LHCN-M2 (cell line): ENCODE data around the gene TTC28. TPM values are rescaled to one million over a fixed set of nuclear protein-coding genes. Genes with fewer than 3 reads are reported as not detected.
"Not testable (repeated sequence)": the region's sequence is repeated elsewhere in the genome, so short reads cannot be mapped to it uniquely, and the experiment has no call there.

Source experiments
- DNase-seq: peaks from one replicate; pipeline ENCODE4 v3.0.0-alpha.2; 2012; ENCODE audit warnings: low read depth
- total RNA-seq: library from RNA; depleted of rRNA; stranded (reverse); fragments of >200 nt; gene quantifications from 2 replicates; pipeline ENCODE4 v1.2.3, GENCODE V29; 2014

TTC28 gene
- total RNA-seq, 1 experiment from 2014 or later = 7.1 TPM

GRCh38 chr22:28237783-28238182 lies 441.9 kb downstream of the TTC28 start:
- DNase-seq = no peak

DNA sequence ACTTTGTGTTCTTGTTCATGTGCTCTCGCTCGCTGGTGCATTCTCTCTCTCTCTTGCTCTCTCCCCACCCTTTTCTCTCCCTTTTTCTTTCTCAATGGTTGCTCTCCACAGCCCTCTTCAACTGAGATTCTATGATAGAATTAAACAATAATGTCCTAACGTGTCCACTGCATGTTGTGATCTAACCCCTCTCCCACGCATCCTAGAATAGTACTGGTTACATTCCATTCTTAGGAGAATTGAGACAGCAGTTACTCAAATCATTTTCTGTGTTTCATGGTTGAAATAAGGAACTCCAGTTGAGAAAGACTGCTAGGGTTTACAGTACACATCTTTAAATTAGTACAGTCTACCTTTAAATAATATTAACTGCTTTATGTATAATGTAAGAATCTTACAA lies 442.5 kb downstream of the TTC28 start:
- DNase-seq = peak; percentile 26

GRCh38 chr22:28232204-28232603 lies 447.4 kb downstream of the TTC28 start:
- DNase-seq = no peak

DNA sequence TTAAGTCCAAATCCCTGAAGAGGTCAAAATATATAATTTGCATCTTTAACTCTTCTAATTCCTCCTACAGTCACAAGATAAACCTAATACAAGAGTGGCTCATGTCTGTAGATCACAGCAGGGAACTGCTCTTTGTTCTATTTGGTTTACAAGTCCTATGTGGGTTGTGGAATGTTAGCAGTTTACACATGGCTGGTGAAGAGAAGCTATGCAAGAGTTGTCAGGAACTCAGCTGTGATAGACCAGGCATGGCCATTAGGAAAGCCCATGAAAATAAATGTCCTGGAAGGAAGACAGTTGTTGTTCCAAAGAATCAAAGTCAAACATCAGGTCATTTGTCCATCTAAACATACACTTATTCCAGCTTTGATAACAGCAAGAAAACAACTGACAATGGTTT lies 448.2 kb downstream of the TTC28 start:
- peak; percentile 64 for DNase-seq

DNA sequence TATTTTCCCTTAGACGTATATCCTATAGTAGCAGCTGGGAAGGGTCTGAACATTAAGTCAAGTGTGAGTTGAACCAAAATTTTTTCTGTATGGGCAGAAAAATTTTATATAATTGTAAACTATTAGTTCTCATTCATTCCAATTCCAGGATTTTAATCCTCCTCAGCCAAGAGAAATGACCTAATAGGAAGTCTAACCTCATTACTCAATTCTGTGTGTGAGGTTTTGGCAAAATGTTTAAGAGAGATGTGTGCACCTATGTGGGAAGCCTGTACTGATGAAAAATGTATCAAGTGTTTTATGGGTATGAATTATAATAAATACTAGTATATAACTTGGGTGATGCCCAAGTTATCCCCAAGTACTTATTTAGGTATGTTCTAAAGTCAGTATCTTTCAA lies 449.0 kb downstream of the TTC28 start:
- DNase-seq = no peak

- DNase-seq = peak; percentile 63
Observed at GRCh38 chr22:28229566-28230485, 449.8 kb downstream of the TTC28 start.

DNA sequence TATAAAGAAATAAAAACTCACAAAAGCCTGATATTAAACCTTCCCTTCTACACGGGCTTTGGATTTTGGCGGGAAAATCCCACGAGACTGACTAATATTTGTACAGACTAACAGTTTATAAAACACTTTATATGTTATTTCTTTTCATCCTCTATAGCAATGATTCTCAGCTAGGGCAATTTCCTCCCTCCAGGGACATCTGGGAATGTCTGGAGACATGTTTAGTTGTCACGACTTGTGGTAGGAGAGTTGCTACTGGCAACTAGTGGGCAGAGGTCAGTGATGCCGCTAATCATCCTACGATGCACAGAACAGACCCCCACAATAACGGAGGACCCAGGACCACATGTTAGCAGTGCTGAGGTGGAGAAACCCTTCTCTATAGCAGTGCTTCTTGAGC lies 455.8 kb downstream of the TTC28 start:
- no peak for DNase-seq

GRCh38 chr22:28222976-28223745 lies 456.5 kb downstream of the TTC28 start:
- peak; percentile 37 for DNase-seq

GRCh38 chr22:28222571-28222970 lies 457.1 kb downstream of the TTC28 start:
- DNase-seq = no peak

DNA sequence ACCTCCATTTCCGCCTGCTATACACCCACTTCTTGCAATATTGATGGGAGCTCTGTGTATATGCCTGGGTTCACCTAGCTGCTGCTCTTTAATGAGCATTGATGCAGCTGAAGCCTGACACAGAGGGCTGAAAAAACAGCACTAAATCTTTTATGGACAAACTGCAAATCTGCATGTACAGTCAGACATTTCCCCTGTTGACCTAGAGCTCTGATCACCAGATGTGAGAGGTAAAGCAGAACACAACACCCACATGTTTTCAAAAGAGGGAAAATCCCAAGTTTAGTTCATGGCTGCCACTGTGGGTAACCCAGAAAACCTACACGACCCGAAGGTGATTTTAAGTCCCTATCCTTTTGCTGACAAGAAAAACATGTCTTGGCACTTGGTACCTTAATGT lies 457.6 kb downstream of the TTC28 start:
- DNase-seq = no peak

GRCh38 chr22:28220626-28221363 lies 458.8 kb downstream of the TTC28 start:
- DNase-seq = no peak

DNA sequence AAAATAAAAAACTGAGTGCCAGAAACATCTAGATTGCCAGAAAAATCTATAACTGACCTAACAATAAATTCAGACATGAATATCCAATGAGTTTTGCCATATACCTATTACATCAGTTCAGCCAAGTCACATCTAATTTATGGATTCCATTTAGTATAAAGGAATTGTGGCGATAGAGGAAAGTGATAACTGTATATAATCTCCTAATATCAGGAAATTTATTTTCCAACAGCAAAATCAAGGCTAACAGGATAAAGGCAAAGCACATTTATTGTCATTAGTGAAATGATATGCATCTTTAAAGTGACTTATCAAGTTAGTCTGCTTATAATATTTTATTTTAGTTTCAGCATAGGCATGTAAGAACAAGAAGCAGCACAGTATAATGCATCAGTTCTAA lies 462.4 kb downstream of the TTC28 start:
- DNase-seq = no peak

DNA sequence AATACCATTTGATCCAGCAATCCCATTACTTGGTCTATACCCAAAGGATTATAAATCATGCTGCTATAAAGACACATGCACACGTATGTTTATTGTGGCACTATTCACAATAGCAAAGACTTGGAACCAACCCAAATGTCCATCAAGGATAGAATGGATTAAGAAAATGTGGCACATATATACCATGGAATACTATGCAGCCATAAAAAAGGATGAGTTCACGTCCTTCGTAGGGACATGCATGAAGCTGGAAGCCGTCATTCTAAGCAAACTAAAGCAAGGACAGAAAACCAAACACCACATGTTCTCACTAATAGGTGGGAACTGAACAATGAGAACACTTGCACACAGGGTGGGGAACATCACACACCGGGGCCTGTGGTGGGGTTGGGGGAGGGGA lies 464.9 kb downstream of the TTC28 start:
- DNase-seq = not testable (repeated sequence)

DNA sequence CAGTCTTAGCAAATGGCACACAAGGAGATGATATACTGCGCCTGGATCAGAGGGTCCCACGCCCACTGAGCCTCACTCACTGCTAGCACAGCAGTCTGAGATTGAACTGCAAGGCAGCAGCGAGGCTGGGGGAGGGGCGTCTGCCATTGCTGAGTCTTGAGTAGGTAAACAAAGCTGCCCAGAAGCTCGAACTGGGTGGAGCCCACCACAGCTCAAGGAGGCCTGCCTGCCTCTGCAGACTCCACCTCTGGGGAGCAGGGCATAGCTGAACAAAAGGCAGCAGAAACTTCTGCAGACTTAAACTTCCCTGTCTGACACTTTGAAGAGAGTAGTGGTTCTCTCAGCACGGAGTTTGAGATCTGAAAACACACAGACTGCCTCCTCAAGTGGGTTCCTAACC lies 470.2 kb downstream of the TTC28 start:
- not testable (repeated sequence) for DNase-seq

- DNase-seq = no peak
Observed at GRCh38 chr22:28208787-28209186, 470.9 kb downstream of the TTC28 start.

GRCh38 chr22:28208036-28208435 lies 471.6 kb downstream of the TTC28 start:
- no peak for DNase-seq

DNA sequence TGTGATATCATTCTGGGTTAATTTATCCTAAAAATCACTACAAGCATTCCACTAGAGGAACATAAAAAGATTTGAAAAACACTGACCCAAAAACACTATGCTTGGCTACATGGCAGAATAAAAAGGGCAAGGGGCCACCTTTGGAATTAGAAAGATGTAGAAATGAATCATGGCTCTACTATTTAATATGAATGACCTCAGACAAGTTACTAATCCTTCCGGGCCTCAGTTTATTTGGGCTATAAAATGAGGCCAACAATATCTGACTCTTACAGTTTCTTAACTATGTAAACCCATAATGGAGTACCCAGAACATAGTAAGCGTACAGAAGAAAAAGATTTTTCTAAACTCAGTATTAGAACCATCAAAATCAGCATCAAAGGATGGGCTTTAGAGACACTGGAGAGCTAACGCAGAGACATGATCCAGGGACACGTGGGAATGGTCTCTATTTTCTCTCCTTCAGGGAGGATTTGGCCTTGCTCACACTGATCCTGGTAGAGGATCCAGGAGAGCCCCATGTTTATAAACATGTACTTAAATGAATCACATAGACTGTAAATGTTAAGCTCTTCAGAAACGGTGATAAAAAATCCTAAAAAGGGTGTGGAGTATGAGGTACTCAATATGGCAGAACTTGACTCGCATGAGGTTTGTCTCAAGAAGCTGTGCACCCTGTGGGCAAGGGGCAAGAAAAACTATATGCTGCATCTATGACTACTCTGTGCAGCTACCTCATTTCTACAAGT lies 472.2 kb downstream of the TTC28 start:
- DNase-seq = no peak

DNA sequence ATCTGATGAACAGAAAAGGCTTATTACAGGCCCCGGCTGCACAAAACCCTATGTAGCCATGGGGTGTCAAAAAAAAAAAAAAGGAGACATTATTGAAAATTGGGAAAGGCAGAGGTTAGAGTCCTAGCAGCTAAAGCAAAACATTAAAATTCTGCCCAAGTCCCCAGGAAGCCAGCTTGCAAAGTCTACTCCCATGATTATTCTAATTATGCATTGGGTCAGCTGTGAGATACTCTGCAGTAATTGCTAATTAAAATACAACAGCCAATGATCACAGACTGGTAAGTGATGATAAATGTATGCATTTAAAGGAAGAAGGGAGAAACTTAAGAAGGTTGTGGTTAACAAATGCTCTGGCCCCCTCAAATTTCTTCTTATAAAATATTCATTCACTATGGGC lies 473.7 kb downstream of the TTC28 start:
- no peak for DNase-seq

- no peak for DNase-seq
Observed at GRCh38 chr22:28204382-28204781, 475.3 kb downstream of the TTC28 start.

- DNase-seq = no peak
Observed at GRCh38 chr22:28203286-28203685, 476.4 kb downstream of the TTC28 start.

GRCh38 chr22:28198692-28199091 lies 480.9 kb downstream of the TTC28 start:
- no peak for DNase-seq
